IMR-90 (cell line): ENCODE measurements around the gene RAD1. TPM values are rescaled to one million over a fixed set of nuclear protein-coding genes. Genes with fewer than 3 reads are reported as not detected.

Experiments used
- ATAC-seq: fragments of 200-7000 bp; cut with Tn5 transposase; 2 replicates; pipeline ENCODE4 v1.9.1; 2020; ENCODE audit warnings: low read depth, mild to moderate bottlenecking, moderate library complexity
- BruUV-seq: library from RNA; stranded (reverse); fragments of 400-500 nt; replicated peaks from 2 replicates; lab custom pipeline; 2021; lab: Mats Ljungman, UMichigan
- CTCF ChIA-PET: fragments of 300-600 bp; formaldehyde crosslinking; extraction: SDS; loops from one replicate; lab custom pipeline; 2021; ENCODE audit warnings: antibody characterized with exemption; lab: Yijun Ruan, JAX
- POLR2A ChIA-PET: fragments of 300-600 bp; sonication (Branson Sonifier 250); formaldehyde crosslinking; loops from one replicate; lab custom pipeline; 2022; ENCODE audit warnings: antibody characterized with exemption; ENCODE audit not compliant: unreplicated experiment; lab: Charles Lee
- DNase-seq: peaks from one replicate; pipeline ENCODE4 v3.0.0; 2013
- H2AFZ ChIP-seq: replicated peaks from 2 replicates; pipeline ENCODE3; 2013; ENCODE audit warnings: low read length, mild to moderate bottlenecking; ENCODE audit not compliant: poor library complexity
- H2AK5ac ChIP-seq: 2 replicates; pipeline ENCODE4 v1.6.1; 2013; ENCODE audit warnings: low read depth, low read length, inconsistent platforms
- H2AK9ac ChIP-seq: replicated peaks from 2 replicates; pipeline ENCODE3; 2013; ENCODE audit warnings: mild to moderate bottlenecking, low read depth, low read length, moderate library complexity; ENCODE audit not compliant: poor library complexity
- H2BK120ac ChIP-seq: 2 replicates; pipeline ENCODE4 v1.6.1; 2013; ENCODE audit warnings: low read depth, low read length, inconsistent platforms
- H2BK15ac ChIP-seq: 3 replicates; pipeline ENCODE4 v1.6.1; 2013; ENCODE audit warnings: low read depth, low read length, inconsistent platforms
- H2BK20ac ChIP-seq: 2 replicates; pipeline ENCODE4 v1.6.1; 2013; ENCODE audit warnings: low read depth, mild to moderate bottlenecking, inconsistent platforms, low read length, moderate library complexity
- H2BK5ac ChIP-seq: 2 replicates; pipeline ENCODE4 v1.6.1; 2013; ENCODE audit warnings: mild to moderate bottlenecking, low read depth, low read length, inconsistent platforms; ENCODE audit not compliant: poor library complexity, severe bottlenecking
- H3K14ac ChIP-seq: replicated peaks from 2 replicates; pipeline ENCODE4 v1.6.1; 2013; ENCODE audit warnings: low read depth, low read length, inconsistent platforms
- H3K18ac ChIP-seq: 2 replicates; pipeline ENCODE4 v1.6.1; 2013; ENCODE audit warnings: low read depth, low read length, control low read depth
- H3K23ac ChIP-seq: 2 replicates; pipeline ENCODE4 v1.6.1; 2013; ENCODE audit warnings: low read depth, low read length, inconsistent platforms
- H3K27ac ChIP-seq: 2 replicates; pipeline ENCODE4 v1.5.1; 2013; ENCODE audit warnings: mild to moderate bottlenecking, control low read depth, low read length; ENCODE audit not compliant: insufficient read depth
- H3K27me3 ChIP-seq: 2 replicates; pipeline ENCODE4 v1.6.1; 2013; ENCODE audit warnings: low read length; ENCODE audit not compliant: control insufficient read depth, insufficient read depth
- H3K36me3 ChIP-seq: 2 replicates; pipeline ENCODE4 v1.6.1; 2013; ENCODE audit warnings: low read length, mixed read lengths; ENCODE audit not compliant: control insufficient read depth, insufficient read depth
- H3K4ac ChIP-seq: 2 replicates; pipeline ENCODE4 v1.6.1; 2013; ENCODE audit warnings: low read depth, low read length, inconsistent platforms
- H3K4me1 ChIP-seq: 2 replicates; pipeline ENCODE4 v1.6.1; 2013; ENCODE audit warnings: low read length, mixed read lengths; ENCODE audit not compliant: control insufficient read depth, insufficient read depth
- H3K4me2 ChIP-seq: 2 replicates; pipeline ENCODE4 v1.6.1; 2013; ENCODE audit warnings: low read depth, mild to moderate bottlenecking, control low read depth, low read length, moderate library complexity
- H3K4me3 ChIP-seq: 2 replicates; pipeline ENCODE4 v1.5.1; 2013; ENCODE audit warnings: low read depth, mild to moderate bottlenecking, control low read depth, low read length, moderate library complexity; ENCODE audit not compliant: insufficient read depth
- H3K56ac ChIP-seq: 2 replicates; pipeline ENCODE4 v1.6.1; 2013; ENCODE audit warnings: low read length, inconsistent platforms; ENCODE audit not compliant: insufficient read depth; ENCODE audit errors: extremely low read depth
- H3K79me1 ChIP-seq, 2 experiments: 2 replicates each; pipeline ENCODE4 v1.6.1; 2013; ENCODE audit warnings: low read length in 2 of 2, inconsistent platforms in 1 of 2, low read depth in 1 of 2
- H3K9ac ChIP-seq: 2 replicates; pipeline ENCODE4 v1.6.1; 2013; ENCODE audit warnings: low read depth, low read length, control low read depth
- H3K9me1 ChIP-seq: 2 replicates; pipeline ENCODE4 v1.6.1; 2013; ENCODE audit warnings: low read length, inconsistent platforms; ENCODE audit not compliant: insufficient read depth
- H3K9me3 ChIP-seq: 2 replicates; pipeline ENCODE4 v1.6.1; 2013; ENCODE audit warnings: low read length; ENCODE audit not compliant: control insufficient read depth, insufficient read depth
- H4K20me1 ChIP-seq: 2 replicates; pipeline ENCODE4 v1.6.1; 2013; ENCODE audit warnings: low read length, inconsistent platforms; ENCODE audit not compliant: insufficient read depth
- H4K5ac ChIP-seq: 2 replicates; pipeline ENCODE4 v1.6.1; 2013; ENCODE audit warnings: mild to moderate bottlenecking, low read depth, low read length, control low read depth
- H4K8ac ChIP-seq, 2 experiments: 2 replicates each; pipeline ENCODE4 v1.6.1; 2013; ENCODE audit warnings: low read depth in 2 of 2, low read length in 2 of 2, control low read depth in 1 of 2, inconsistent platforms in 1 of 2
- H4K91ac ChIP-seq: 2 replicates; pipeline ENCODE4 v1.6.1; 2013; ENCODE audit warnings: low read depth, low read length, inconsistent platforms; ENCODE audit not compliant: insufficient read depth
- CHD1 ChIP-seq: IDR thresholded peaks from 2 replicates; pipeline ENCODE4 v1.6.1; 2012; ENCODE audit warnings: low read depth, low read length, improper control_type of control experiment
- FOS ChIP-seq: fragments of 150-350 bp; IDR thresholded peaks from 2 replicates; pipeline ENCODE4 v1.6.1; 2016; ENCODE audit warnings: low read depth, low read length
- MAFK ChIP-seq: IDR thresholded peaks from 2 replicates; pipeline ENCODE4 v1.6.1; 2012; ENCODE audit warnings: low read depth, low read length, improper control_type of control experiment
- MXI1 ChIP-seq: IDR thresholded peaks from 2 replicates; pipeline ENCODE4 v1.6.1; 2012; ENCODE audit warnings: low read depth, mild to moderate bottlenecking, low read length, moderate library complexity, borderline replicate concordance
- NFE2L2 ChIP-seq: fragments of 150-350 bp; IDR thresholded peaks from 2 replicates; pipeline ENCODE4 v1.6.1; 2016; ENCODE audit warnings: low read depth, mild to moderate bottlenecking, low read length
- POLR2A ChIP-seq: IDR thresholded peaks from 2 replicates; pipeline ENCODE4 v1.6.1; 2012; ENCODE audit warnings: mild to moderate bottlenecking, low read depth, low read length
- RAD21 ChIP-seq: IDR thresholded peaks from 2 replicates; pipeline ENCODE4 v1.6.1; 2012; ENCODE audit warnings: low read length, improper control_type of control experiment
- RFX5 ChIP-seq: IDR thresholded peaks from 2 replicates; pipeline ENCODE4 v1.8.0; 2012; ENCODE audit warnings: low read depth, mild to moderate bottlenecking, low read length, moderate library complexity
- SMC3 ChIP-seq: fragments of 150-350 bp; IDR thresholded peaks from 2 replicates; pipeline ENCODE4 v1.6.1; 2016; ENCODE audit warnings: low read depth, mild to moderate bottlenecking, antibody characterized with exemption, low read length, moderate library complexity
- WGBS, 2 experiments: methylation state at CpG; one replicate each; pipeline versions ENCODE4 v1.1.5 to v1.1.7; 2013; ENCODE audit warnings: missing lambda C conversion rate in 2 of 2; ENCODE audit not compliant: insufficient read length in 1 of 2; ENCODE audit errors: extremely low coverage in 2 of 2; 5-methylcytosine and 5-hydroxymethylcytosine counted together
- dilution Hi-C: fragments of 300-500 bp; cut with HindIII; formaldehyde crosslinking; loops from one replicate; pipeline ENCODE4 v1.14.3; 2018; ENCODE audit warnings: low sequenced_read_pairs; ENCODE audit not compliant: unreplicated experiment
- in situ Hi-C: fragments of 300-500 bp; cut with MboI; formaldehyde crosslinking; loops from 3 replicates; pipeline ENCODE4 v1.14.3; 2019; ENCODE audit warnings: low sequenced_read_pairs, inconsistent platforms, mixed read lengths
- intact Hi-C: fragments of 100-400 bp; cut with micrococcal nuclease; formaldehyde crosslinking; loops from 2 replicates; pipeline ENCODE4 v1.10.0; 2022
- polyA plus RNA-seq, 3 experiments: library from polyadenylated mRNA; depleted of rRNA; stranded (reverse); fragments of >200 nt; gene quantifications; 2 replicates each; pipeline ENCODE4 v1.2.3, GENCODE V29; 2012; ENCODE audit warnings: low replicate concordance in 1 of 3
- total RNA-seq: library from RNA; depleted of rRNA; stranded (reverse); fragments of >200 nt; gene quantifications from 2 replicates; pipeline ENCODE4 v1.2.3, GENCODE V29; 2012
- TF ChIP-seq, protein P1 (sequence below): conservative IDR thresholded peaks from 2 replicates; pipeline ENCODE4 v1.5.1; 2012; ENCODE audit warnings: mild to moderate bottlenecking, low read depth, low read length, improper control_type of control experiment
- TF ChIP-seq, protein P2 (sequence below): fragments of 150-350 bp; IDR thresholded peaks from 2 replicates; pipeline ENCODE4 v1.6.1; 2016; ENCODE audit warnings: low read depth, mild to moderate bottlenecking, low read length, moderate library complexity, borderline replicate concordance

RAD1 gene
- total and polyA plus RNA-seq, 2 of the 4 experiments (the other 2 are of a cell fraction): 18.5 to 21.5 TPM

GRCh38 chr5:34865091-34865490, 50.2 kb downstream of the RAD1 start:
- no peak overlapping the region for H4K91ac ChIP-seq
- no peak overlapping the region for H4K5ac ChIP-seq
- dilution Hi-C loops: no loop called here
- H3K23ac ChIP-seq: no peak overlapping the region
- POLR2A ChIA-PET: no interaction called here
- no peaks in the 10 kb centered on the region for H3K9me3 ChIP-seq
- intact Hi-C loops: no loop called here
- no peak overlapping the region for H3K18ac ChIP-seq
- H3K27me3 ChIP-seq: no peaks in the 10 kb centered on the region; the same call in 1 of the 2 replicates
- ATAC-seq: no peak
- no peak overlapping the region for H3K27ac ChIP-seq
- H2BK120ac ChIP-seq: no peak overlapping the region
- H4K20me1 ChIP-seq: no peaks in the 10 kb centered on the region
- WGBS, 2 experiments: no CpG with 5 or more reads among the region's 2 CpGs
- CTCF ChIA-PET: no interaction called here
- no peak overlapping the region for H2BK15ac ChIP-seq
- H3K4me3 ChIP-seq: no peak overlapping the region
- DNase-seq: no peak
- H3K56ac ChIP-seq: no peak overlapping the region
- H3K9ac ChIP-seq: no peak overlapping the region
- TF ChIP-seq NFE2L2: no peak
- TF ChIP-seq, protein P1, sequence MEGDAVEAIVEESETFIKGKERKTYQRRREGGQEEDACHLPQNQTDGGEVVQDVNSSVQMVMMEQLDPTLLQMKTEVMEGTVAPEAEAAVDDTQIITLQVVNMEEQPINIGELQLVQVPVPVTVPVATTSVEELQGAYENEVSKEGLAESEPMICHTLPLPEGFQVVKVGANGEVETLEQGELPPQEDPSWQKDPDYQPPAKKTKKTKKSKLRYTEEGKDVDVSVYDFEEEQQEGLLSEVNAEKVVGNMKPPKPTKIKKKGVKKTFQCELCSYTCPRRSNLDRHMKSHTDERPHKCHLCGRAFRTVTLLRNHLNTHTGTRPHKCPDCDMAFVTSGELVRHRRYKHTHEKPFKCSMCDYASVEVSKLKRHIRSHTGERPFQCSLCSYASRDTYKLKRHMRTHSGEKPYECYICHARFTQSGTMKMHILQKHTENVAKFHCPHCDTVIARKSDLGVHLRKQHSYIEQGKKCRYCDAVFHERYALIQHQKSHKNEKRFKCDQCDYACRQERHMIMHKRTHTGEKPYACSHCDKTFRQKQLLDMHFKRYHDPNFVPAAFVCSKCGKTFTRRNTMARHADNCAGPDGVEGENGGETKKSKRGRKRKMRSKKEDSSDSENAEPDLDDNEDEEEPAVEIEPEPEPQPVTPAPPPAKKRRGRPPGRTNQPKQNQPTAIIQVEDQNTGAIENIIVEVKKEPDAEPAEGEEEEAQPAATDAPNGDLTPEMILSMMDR: no peak
- TF ChIP-seq FOS: no peak
- no peak for TF ChIP-seq RAD21
- TF ChIP-seq CHD1: no peak
- TF ChIP-seq, protein P2, sequence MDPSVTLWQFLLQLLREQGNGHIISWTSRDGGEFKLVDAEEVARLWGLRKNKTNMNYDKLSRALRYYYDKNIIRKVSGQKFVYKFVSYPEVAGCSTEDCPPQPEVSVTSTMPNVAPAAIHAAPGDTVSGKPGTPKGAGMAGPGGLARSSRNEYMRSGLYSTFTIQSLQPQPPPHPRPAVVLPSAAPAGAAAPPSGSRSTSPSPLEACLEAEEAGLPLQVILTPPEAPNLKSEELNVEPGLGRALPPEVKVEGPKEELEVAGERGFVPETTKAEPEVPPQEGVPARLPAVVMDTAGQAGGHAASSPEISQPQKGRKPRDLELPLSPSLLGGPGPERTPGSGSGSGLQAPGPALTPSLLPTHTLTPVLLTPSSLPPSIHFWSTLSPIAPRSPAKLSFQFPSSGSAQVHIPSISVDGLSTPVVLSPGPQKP: no peak
- TF ChIP-seq RFX5: no peak
- no peak for TF ChIP-seq SMC3
- no peak for TF ChIP-seq MAFK
- TF ChIP-seq MXI1: no peak
- no peak for TF ChIP-seq POLR2A
- H2AK9ac ChIP-seq: no peak overlapping the region
- H3K79me1 ChIP-seq: no peaks in the 10 kb centered on the region
- no peak overlapping the region for H3K14ac ChIP-seq
- H3K4me1 ChIP-seq: no peaks in the 10 kb centered on the region
- no peak overlapping the region for H3K4me2 ChIP-seq
- H3K36me3 ChIP-seq: no peaks in the 10 kb centered on the region
- in situ Hi-C loops: no loop called here
- H4K8ac ChIP-seq: no peak overlapping the region
- no TSS peak for BruUV-seq
- no peaks in the 10 kb centered on the region for H3K9me1 ChIP-seq
- H2AK5ac ChIP-seq: no peak overlapping the region
- no peak overlapping the region for H2AFZ ChIP-seq
- H2BK20ac ChIP-seq: no peak overlapping the region
- no peak overlapping the region for H2BK5ac ChIP-seq
- H3K4ac ChIP-seq: no peak overlapping the region
